ENCODE measurements around the gene SLC24A3.
"Not testable (repeated sequence)": the region's sequence is repeated elsewhere in the genome, so short reads cannot be mapped to it uniquely, and the experiment has no call there.

SLC24A3 gene

GRCh38 chr20:19748681-19749080, 536.2 kb downstream of the SLC24A3 start:
- DNase-seq (ENCODE audit: low read depth): no peak

- DNase-seq (ENCODE audit: low read depth): no peak
Measured at GRCh38 chr20:19749618-19750071, 537.2 kb downstream of the SLC24A3 start.

GRCh38 chr20:19750101-19750606, 537.7 kb downstream of the SLC24A3 start:
- no peak for DNase-seq (ENCODE audit: low read depth)

- no peak for DNase-seq (ENCODE audit: low read depth)
Measured at GRCh38 chr20:19750907-19751636, 538.6 kb downstream of the SLC24A3 start.

- not testable (repeated sequence) for DNase-seq (ENCODE audit: low read depth)
Measured at GRCh38 chr20:19754201-19754600, 541.8 kb downstream of the SLC24A3 start.

- no peak for DNase-seq (ENCODE audit: low read depth)
Measured at GRCh38 chr20:19756761-19757486, 544.5 kb downstream of the SLC24A3 start.

- DNase-seq (ENCODE audit: low read depth): no peak
Measured at GRCh38 chr20:19757487-19758132, 545.2 kb downstream of the SLC24A3 start.

GRCh38 chr20:19758133-19758500, 545.7 kb downstream of the SLC24A3 start, which contains the start of gene RIN2:
Gene RIN2 (plus strand): TSS chr20:19758258. CDS start chr20:19889602, 131,344 bp downstream.
- DNase-seq (ENCODE audit: low read depth): no peak

- no peak for DNase-seq (ENCODE audit: low read depth)
Measured at GRCh38 chr20:19758501-19759331, 546.3 kb downstream of the SLC24A3 start.

- no peak for DNase-seq (ENCODE audit: low read depth)
Measured at GRCh38 chr20:19760371-19760721, 547.9 kb downstream of the SLC24A3 start.

GRCh38 chr20:19761326-19761725, 548.9 kb downstream of the SLC24A3 start:
- no peak for DNase-seq (ENCODE audit: low read depth)

- DNase-seq (ENCODE audit: low read depth): no peak
Measured at GRCh38 chr20:19761841-19762240, 549.4 kb downstream of the SLC24A3 start.

GRCh38 chr20:19764207-19764606, 551.8 kb downstream of the SLC24A3 start:
- no peak for DNase-seq (ENCODE audit: low read depth)

- DNase-seq (ENCODE audit: low read depth): no peak
Measured at GRCh38 chr20:19765266-19765665, 552.8 kb downstream of the SLC24A3 start.

- no peak for DNase-seq (ENCODE audit: low read depth)
Measured at GRCh38 chr20:19765913-19766312, 553.5 kb downstream of the SLC24A3 start.

GRCh38 chr20:19767070-19767469, 554.6 kb downstream of the SLC24A3 start:
- no peak for DNase-seq (ENCODE audit: low read depth)

- DNase-seq (ENCODE audit: low read depth): no peak
Measured at GRCh38 chr20:19768325-19768842, 555.9 kb downstream of the SLC24A3 start.

- no peak for DNase-seq (ENCODE audit: low read depth)
Measured at GRCh38 chr20:19769507-19769906, 557.1 kb downstream of the SLC24A3 start.

- no peak for DNase-seq (ENCODE audit: low read depth)
Measured at GRCh38 chr20:19770375-19770774, 557.9 kb downstream of the SLC24A3 start.

GRCh38 chr20:19771031-19771430, 558.6 kb downstream of the SLC24A3 start:
- no peak for DNase-seq (ENCODE audit: low read depth)
